NCI-H128 (cell line): ENCODE results near the gene MCF2L.

ENCODE experiments used
- DNase-seq: peaks from one replicate; lab custom pipeline; 2025; ENCODE audit not compliant: unreplicated experiment; lab: John Stamatoyannopoulos, UW

Gene MCF2L

GRCh38 chr13:113014752-113015745 lies 46.0 kb downstream of the MCF2L start:
- no peak for DNase-seq

- no peak for DNase-seq
Measured at GRCh38 chr13:113015826-113016525, 47.0 kb downstream of the MCF2L start.

GRCh38 chr13:113016526-113017295 lies 47.7 kb downstream of the MCF2L start:
- DNase-seq = no peak

DNA sequence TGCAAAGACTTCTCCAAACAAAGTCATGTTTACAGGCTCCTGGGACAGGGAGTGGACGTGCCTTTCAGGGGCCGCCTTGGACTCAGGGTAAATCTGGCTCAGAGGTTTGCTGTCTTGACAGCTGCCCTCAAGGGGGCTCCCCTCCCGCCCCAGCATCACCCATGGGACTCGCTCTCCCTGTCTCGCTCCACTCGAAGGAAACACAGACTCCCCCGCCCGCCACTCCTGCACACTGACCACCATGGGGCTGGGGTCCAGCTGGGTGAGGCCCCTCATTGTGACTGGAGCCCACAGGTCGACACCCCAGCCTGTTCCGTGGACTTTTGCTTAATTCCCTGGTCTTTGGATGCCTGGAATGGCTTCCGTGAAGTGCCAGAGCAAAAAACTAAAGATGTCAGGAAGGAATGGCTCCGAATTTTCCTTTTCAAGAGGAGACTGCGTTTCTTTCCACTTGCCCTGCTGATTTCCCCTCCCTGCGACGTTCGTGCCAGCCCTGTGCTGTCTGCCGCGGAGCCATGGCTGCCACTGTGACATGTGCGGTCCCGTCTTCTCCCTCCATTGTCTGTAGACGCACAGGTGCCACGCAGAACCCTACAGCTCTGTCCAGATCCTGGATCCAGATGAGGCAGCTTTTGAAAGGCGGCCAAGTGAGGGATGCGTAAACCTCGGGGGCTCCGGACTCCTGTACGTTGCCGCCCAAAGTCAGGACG lies 48.6 kb downstream of the MCF2L start:
- no peak for DNase-seq

DNA sequence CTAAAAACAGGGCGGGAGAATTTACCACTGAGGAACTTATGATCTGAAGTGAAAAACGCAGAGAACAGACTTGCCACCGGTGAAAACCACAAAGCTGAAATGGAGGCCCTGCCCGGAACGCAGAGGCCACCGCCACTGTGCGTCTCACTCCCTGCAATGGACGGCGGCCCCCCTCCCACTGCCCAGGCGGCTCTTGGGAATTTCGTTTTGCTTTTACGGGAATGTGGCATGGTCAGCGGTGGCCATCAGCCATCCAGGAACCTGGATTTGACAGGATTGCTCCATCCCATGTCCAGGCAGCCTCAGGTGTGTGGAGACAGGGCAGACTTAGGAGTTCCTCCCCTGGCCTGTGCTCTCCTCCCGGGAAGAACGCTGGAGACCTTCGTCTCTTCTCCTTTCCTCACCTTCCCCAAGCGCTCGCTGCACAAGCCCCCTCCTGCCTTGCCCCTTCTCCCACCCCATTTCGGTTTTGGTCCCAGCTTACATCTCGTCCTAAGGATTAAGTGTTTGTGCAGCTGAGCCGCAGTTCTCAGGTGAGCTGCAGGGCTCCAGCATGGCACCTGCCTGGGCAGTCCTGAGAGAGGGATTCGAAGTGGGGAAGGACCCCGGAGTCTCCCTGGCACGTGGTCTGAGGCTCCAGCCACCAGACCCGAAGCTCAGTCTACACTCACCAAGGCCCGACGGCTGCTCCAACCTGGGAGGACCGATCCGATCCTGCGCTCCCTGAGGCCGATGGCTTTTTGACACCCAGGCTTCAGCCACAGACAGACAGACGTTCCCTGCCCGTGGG lies 49.9 kb downstream of the MCF2L start:
- DNase-seq = no peak

DNA sequence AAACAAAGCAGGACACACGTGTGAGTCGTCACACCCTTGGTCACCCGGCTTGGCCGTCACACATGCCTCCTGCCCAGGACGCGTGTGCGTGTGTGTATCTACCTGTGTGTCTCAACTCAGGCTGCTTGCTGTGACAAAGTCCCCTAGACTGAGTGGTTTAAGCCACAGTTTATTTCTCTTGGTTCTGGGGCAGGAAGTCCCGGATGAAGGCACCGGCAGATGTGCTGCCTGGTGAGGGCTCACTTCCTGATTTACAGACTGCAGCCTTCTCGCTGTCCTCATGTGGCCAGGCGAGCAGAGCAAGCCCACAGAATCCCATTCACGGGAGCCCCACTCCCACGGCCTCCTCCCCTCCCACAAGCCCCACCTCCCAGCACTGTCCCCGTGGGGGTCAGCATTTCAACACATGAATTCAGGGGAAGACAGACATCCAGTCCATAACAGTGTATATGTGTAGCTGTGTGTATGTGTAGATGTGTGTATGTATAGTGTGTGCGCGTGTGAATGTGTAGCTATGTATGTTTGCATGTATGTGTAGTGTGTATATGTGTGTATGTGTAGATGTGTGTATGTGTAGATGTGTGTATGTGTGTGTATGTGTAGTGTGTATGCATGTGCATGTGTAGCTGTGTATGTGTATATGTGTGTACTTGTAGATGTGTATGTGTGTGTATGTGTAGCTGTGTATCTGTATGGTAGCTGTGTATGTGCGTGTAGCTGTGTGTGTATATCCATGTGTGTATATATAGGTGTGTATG lies 51.5 kb downstream of the MCF2L start:
- no peak for DNase-seq

- no peak for DNase-seq
Measured at GRCh38 chr13:113021391-113021790, 52.4 kb downstream of the MCF2L start.

- DNase-seq = no peak
Measured at GRCh38 chr13:113021811-113022210, 52.8 kb downstream of the MCF2L start.

- DNase-seq = no peak
Measured at GRCh38 chr13:113022391-113022744, 53.4 kb downstream of the MCF2L start.

DNA sequence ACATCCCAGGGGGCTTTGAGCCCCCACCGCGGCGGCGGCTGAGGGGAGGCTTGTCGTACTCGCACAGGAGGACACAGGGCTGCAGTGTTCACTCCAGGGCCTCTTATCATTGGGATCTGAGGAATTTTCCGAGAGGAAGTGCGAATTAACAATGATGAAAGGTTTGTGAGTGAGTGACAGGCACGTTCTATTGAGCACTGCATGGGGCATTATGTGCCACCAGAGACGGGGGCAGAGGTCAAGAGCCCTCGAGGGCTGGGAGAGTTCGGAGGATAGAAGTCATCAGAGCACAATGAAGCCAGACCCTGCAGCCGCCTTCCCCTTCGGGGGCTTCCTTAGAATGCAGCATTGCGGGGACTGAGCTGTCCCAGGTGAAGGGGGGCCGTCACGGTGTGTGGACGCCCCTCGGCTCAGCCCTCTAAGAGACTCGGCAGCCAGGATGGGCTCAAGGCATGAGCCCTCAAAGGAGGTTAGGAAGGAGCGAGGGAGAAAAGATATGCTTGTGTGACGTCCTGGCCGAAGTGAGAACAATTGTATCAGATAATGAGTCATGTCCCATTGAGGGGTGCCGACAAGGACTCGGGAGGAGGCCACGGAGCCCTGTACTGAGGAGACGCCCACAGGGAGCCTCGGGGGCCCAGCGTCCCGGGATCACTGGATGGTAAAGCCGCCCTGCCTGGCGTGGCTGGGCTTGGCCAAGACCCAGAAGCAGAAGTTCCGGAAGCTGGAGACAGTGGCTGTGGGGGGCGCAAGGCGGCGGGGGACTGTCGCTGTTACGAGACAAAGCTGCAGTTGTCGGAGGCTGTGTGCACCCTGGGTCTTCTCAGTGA lies 53.9 kb downstream of the MCF2L start:
- DNase-seq = no peak

DNA sequence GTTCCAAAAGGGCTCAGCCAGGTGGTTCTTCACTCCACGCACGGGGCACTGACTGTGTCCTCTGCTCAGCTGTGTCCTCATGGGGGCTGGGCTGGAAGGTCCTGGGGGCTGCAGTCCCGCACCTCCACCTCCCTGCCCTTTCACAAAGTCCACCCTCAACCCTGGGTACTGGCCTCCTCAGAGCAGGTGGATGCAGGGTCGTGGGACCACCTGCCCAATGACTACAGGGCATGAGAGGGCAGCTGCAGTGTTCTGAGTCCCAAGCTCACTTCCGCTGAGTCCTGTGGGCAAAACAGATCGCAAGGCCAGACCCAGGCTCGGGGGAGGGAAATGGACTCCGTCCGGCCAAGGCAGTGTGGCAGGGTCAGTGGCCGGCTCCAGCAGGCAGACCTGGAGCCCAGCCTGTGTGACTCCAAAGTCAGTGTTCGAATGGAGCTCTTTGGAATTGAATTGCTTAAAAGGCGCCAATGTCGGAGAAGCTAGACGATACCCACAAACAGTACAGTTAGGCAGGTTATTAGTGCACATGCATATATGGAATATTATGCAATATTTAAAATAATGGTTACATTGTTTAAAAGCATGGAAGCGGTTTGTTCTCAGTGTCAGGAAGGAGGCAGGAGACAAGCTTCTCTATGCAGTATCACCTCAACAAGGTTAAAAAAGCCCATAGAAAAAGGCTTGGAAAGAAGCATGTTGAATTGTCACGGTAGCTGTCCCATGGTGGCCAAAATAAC lies 54.8 kb downstream of the MCF2L start:
- DNase-seq = no peak

GRCh38 chr13:113024466-113024865 lies 55.5 kb downstream of the MCF2L start:
- DNase-seq = no peak

- DNase-seq = no peak
Measured at GRCh38 chr13:113026391-113026910, 57.4 kb downstream of the MCF2L start.

DNA sequence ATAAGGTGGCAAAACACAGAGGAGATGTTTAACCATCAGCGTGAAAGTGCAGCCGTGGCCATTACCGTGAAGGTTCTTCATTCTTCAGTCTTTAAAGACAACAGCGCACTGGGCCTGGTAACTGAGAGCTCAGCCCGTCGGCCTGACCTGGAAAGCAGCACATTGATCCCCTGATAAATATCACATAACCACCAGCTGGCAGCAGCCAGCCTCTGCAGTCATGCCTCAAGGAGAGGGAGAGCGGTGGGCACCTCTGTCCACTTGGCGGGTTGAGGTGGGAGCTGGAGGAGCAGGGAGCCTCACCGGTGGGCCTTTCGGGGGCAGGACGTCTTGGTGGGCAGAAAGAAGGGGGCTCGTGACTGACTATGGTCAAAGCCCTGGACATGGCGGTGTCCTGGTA lies 58.1 kb downstream of the MCF2L start:
- DNase-seq = no peak

DNA sequence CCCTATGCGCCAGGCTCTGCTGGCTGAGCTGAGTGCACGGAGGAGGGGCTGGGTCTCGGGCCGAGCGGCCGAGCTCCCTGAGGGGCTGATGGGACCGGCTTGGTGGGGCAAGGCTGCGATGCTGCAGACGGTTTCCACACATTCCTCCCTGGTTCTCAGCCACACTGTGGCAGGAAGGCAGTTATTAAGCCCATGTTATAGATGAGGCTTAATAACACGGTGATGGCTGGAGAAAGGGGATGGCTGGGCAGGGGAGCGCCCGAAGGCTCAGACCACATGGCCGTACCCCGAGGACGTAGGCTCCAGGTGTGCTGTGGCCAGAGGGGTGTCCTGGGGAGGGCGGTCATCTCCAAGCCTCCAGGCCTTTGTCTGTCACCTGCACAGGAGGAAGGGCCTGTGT lies 58.6 kb downstream of the MCF2L start:
- DNase-seq = no peak

DNA sequence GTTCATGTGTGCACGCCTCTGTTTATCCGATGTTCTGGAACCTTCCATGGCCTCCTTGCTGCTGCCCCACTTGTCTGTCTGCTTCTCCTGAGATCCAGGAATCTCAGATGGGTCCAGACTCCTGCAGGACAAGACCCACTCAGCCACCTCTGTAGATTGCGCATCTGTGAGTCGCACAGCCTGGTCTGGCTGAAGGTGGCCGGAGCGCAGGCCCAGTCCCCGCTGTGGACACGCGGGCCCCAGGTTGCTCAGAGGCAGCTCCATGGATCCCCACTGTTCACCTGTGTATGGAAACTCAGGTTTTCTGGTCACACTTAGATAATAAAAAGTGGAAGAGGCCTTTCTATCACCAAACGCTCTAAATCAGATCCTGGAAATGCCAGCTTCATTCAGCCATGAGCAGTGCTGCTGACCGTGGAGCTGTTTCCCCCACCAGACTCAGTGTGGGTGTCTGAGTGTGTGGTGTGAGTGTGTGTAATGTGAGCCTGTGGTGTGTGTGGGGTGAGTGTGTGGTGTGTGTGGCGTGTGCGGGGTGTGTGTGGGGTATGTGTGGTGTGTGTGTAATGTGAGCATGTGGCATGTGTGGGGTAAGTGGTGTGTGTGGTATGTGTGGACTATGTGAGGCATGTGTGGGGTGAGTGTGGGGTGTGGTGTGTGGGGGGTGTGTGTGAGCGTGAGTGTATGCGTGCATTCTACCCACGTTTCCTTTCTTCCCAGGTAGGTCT lies 59.5 kb downstream of the MCF2L start:
- DNase-seq = no peak

DNA sequence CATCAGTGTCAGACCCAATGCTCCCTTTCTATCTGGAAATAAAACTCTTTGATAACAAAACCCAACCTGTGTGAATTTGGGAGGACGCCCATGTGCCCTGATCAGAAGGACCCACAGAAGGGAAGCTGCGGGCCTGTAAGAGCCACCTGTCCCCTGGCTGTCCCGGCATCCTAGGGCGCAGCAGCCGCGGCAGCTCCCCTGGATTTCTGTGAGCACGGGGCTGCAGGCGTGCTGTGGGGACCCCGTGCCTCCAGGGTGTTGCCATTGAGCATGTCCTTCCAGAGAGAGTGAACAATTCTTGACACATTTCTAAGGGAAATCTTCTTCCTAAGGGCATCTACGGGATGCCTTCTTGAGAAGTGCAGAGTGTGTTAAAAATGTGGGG lies 60.0 kb downstream of the MCF2L start:
- DNase-seq = no peak
